Spleen (tissue), 7 donors: ENCODE measurements around the gene EML2.

Experiments
- POLR2A ChIP-seq, 3 donors: fragments of 450-650 bp; IDR thresholded peaks; one replicate each; pipeline ENCODE4 v1.5.1; 2017; ENCODE audit warnings: antibody characterized with exemption in 3 of 3, mild to moderate bottlenecking in 1 of 3
- TF ChIP-seq, protein P1 (sequence below), 11 experiments: fragments of 200-600 bp in 7 of 11; fragments of 450-650 bp in 4 of 11; sonication (generic) in 4 of 11; IDR thresholded peaks in 8 of 11; conservative IDR thresholded peaks in 3 of 11; 1 replicate in 7 of 11; 2 replicates in 4 of 11; pipeline versions ENCODE4 v1.4.0 to v1.8.0; 2016 to 2021; ENCODE audit warnings: antibody characterized with exemption in 11 of 11, inconsistent platforms in 4 of 11, mild to moderate bottlenecking in 1 of 11
- donor health status: DM: no; HTN: no; CAD: no; lungs with moderate emphysema.
- donor health status: DM: no; HTN: no; CAD: no.
- donor health status: DM: no; HTN: no; CAD: no.

DNA sequence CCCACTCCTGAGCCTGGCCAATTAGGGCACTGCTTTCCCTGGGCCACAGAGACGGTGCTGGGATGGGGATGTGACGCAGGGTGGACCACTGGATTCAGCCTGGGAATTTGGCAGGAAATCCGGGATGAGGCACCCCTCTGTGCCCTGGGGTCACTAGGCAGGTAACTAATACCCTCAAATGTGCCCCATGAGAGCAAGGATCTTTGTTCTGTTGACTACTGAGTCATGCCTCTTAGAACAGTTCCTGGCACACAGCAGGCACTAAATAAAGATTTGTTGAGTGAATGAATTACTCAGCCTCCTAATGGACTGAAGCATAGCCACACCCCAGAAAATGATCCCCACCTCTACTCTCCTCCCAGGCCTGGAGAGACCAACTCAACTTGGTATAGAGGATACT is 70.5 kb downstream of the EML2 start:
- TF ChIP-seq POLR2A (IDR thresholded peaks at IDR 0.05), result no peak
- TF ChIP-seq, protein P1, sequence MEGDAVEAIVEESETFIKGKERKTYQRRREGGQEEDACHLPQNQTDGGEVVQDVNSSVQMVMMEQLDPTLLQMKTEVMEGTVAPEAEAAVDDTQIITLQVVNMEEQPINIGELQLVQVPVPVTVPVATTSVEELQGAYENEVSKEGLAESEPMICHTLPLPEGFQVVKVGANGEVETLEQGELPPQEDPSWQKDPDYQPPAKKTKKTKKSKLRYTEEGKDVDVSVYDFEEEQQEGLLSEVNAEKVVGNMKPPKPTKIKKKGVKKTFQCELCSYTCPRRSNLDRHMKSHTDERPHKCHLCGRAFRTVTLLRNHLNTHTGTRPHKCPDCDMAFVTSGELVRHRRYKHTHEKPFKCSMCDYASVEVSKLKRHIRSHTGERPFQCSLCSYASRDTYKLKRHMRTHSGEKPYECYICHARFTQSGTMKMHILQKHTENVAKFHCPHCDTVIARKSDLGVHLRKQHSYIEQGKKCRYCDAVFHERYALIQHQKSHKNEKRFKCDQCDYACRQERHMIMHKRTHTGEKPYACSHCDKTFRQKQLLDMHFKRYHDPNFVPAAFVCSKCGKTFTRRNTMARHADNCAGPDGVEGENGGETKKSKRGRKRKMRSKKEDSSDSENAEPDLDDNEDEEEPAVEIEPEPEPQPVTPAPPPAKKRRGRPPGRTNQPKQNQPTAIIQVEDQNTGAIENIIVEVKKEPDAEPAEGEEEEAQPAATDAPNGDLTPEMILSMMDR (IDR thresholded peaks at IDR 0.05 in 8 of 11, conservative IDR thresholded peaks at IDR 0.05 in 3 of 11), result no peak
